GM21786 (cell line): Measurements from ENCODE around the gene GBF1.

ENCODE experiments used
- ATAC-seq: cut with Tn5 transposase; IDR thresholded peaks from one replicate; pipeline ENCODE4 v1.9.1; 2021; ENCODE audit not compliant: unreplicated experiment

Gene GBF1

DNA sequence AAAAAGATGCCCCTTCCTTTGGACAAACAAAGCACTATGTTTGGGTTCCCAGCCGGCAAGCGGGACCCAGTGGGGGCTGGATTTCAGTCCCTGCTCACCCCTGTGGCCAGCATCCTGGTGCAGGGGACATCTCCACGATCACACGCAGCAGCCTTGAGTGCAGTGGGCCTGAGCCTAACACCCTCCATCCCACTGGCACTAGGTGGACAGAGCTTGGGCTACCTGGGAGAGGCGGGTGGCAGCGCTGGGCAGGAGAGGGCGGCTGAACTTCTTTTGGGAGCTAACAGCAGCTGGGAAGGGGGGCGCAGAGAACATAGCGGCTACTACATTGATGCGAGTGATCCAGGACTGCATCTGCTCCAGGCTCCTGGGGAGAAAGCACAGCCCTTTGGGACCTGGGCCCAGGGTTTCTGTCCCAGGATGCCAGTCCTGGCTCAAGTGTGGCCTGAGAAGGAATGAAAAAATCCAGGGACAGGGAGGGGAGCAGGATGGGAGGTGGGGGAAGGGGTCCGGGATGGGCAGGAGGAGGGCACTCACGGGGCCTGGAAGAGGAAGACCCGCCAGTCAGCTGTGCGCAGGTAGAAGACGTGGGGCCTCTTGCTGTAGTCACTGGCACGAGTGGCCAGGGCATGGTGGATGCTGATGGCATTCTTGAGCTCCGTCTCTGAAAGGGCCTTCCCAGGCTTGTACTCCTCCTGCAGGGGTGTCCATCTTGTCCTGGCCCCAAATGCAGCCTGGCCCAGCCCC lies 159.2 kb downstream of the GBF1 start:
- no peak for ATAC-seq

DNA sequence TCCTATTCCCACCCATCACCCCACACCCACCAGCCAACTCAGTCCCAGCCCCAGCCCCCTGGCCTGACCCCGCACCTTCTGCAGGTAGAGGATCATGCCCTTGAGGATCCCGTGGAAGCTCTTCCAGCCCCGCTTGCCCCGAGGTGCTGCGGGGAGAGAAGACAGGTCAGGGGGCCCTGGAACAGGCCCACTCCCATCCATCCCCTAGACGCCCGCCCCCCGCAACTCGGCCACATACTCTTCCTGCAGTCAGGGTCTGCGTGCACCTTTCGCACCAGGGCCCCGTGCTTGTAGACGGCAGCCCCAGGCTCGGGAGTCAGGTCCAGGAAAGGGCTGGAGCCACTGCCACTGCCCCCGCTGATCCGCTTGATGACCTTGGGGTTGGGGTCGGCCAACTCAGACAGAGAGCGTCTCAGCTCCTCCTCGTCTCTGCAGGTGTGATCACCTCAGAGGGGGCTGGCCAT lies 159.8 kb downstream of the GBF1 start:
- ATAC-seq: no peak

DNA sequence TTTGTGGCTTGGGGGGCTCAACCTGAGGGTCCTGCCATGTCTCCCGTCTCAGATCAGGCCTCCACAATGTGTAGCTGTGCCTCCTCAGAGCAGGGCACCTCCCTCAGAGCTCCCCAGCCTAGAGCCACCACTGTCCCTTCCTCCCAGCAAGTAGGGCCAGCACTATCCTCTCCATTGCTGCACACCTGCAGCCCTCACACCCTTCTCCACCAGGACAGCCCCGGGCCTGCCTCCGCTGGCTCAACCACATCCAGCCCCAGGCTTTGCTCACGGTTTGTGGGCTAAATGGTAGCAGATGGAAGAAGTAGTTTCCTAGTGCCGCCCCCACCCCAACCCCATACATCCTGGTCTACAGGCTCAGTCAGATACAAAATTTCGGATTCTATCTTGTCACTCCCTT lies 160.3 kb downstream of the GBF1 start:
- no peak for ATAC-seq

DNA sequence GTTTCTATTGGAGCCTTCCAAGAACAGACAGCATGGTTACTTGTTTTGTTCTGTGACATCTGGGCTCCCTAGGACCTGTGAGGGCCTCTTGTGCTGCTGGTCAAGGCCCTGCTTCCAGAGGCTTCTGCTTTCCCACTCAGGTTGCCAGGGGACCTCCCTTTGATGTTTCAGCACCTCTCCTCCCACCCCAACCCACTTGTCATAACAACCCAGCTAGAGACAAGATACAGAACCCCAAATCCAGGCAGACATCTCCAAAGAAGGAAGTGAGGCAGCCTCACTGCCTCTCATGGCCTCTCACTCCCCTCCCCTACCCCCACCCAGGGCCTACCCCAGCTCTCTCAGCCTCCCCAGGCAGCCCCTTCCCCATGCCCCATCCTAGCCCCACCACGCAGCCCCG lies 161.5 kb downstream of the GBF1 start:
- no peak for ATAC-seq

DNA sequence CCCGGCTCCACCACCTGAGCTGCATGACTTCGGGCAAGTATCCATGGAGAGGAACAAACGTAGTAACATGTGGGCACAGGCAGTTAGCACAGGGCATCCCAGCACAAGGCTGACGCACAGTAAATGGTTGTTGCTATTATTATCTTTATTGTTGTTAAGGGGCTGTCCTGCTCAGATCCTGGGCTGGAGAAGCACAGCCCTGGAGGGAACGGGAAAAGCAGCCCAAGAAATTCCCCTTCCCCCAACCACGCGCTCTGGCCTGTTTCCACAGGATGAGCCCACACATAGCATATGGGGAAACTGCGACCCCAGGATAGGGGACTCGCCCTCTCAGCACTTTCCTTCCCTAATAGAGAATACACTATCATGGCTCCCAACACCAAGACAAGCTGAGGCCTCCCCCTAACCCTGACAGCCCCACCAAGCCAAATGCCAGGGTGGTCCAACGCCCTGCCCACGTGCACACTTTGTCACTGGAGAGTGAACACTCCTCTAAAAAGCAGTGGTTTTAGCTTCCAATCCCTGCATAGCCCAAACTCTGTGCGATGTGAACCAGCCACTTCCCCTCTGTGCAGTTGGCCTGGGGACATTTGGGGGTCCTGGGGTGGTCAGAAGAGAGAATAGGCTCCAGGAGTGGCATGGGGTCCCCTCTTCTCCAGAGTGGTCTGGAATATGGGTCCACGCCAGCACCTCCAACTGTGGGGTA lies 162.2 kb downstream of the GBF1 start:
- no peak for ATAC-seq

DNA sequence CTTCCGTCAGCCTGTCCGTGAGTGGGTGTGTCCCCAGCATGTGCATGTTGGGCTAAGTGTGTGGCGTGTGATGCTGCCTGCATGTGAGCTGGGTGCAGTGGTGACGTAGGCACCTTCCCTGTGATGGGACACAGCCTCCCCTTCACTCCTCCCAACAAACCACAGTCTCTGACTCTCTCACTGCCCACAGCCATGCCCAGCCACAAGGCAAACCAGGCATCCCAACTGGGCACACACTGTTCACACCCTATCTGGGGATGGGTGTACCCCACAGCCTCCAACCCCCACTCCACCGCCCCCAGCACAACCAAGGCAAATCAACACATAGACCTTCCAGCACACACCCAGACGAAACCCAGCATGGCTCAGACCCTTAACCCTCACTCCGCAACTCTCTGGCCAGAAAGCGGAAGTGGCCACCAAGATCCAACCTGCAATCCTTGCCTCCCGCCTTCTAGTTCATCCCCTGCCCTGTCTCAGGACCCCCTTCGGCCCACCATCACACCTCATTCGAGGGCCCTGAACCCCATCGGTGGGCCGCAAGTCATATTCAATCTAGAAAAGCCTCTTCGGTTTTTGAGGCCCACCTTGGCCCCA lies 162.9 kb downstream of the GBF1 start:
- no peak for ATAC-seq

DNA sequence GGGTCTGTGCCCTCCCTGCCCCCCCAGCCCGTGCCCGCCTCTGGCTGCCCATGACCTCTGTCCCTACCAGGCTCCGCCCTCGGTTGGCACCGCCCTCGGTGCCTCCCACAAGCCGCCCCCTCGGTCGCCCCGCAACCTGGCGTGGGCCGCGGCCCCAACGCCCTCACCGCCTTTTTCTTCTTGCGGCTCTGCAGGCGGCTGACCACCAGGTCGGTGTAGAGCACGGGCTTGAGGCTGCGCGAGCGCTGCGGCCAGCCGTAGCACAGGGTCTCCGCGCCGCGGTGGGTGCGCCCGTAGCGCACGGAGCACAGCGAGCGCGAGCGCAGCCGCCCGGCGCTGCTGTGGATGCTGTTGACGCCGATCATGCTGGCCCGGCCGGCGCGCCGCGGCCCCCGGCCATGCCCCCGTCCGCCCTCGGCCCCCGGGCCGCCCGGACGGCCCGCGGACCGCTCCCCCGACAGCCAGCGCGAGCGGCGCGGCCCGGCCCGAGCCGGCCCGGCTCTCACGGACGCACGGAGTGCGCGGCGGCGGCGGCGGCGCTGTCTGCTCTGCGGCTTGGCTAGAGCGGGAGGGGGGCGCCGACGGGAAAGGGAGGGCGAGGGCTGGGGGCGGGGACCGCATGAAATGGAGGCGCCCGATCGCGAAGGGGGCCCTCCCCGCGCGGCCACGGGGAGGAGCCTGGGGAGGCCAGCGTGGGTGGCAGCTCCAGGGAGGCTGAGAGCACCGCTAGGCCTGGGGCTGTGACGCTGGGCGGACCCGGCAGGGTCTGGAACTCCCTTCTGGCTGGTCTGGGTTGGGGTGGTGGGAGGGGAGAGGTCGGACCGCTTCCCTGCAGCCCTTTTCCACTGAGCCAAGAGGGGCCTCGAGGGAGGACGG lies 163.6 kb downstream of the GBF1 start:
- ATAC-seq: no peak

DNA sequence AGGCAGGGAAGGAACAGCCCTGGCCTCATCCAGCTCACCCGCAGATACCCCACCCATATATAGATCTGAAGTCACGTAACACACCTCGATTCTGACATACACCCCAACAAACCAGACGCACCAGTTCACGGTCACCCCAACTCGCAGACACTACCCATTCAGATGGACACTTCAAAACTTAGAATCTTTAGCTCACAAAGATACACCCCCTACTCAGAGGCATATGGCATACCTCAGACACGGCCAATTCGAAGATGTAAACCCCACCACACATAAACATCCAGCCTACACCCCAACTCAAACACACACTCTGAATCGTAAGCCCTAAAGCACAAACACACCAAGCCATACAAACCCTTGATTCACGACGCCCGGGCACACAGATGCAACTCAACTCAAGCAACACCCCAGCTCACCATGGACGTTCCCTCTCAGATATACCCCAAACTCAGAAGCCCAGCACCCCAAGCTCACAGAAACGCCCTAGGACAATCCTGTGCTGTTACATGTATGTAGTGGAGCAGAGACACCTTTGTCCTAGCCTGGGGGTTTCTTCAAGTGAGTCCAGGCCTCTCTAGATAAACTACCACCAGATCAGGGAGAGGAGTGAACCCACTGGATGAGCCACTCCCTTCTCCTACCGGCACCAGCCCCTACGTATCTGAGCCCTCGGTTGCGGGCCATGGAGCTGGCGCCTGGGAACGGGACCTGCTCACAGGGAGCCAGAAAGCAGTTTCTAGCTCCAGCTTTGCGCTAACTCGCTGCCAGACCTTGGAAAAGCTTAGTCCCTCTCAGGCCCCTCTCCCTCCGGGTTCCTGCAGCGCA lies 164.5 kb downstream of the GBF1 start:
- ATAC-seq: no peak

DNA sequence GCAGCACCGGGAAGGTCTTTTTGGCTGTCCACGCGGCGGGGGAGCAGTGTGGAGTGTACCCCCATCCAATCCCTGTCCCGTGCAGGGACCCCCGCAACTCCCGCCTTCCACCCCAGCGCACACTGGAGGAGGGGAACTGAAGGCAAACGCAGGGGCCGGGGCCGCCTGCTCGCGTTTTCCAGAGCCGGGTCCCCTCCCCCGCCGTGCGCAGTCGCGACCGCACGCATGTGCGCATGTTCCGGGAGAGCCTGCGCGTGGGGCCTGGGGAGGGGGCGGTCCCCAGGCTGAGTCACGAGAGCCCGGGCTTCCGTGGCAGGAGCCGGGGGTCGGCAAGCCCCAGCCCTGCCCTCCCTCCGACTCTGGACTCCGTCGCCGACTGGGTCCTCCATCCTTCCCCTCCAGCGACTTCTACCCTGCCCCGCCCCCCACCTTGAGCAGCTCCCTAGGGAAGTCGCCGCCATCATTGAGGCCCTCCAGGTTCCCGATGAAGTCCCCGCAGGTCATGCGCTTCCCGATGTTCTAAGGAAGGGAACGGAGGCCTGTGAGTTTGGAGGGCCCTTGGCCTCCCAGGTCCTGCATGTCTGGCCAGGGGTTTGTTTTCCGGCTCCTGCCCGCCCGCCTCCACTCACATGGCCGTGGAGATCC lies 165.2 kb downstream of the GBF1 start:
- no peak for ATAC-seq

DNA sequence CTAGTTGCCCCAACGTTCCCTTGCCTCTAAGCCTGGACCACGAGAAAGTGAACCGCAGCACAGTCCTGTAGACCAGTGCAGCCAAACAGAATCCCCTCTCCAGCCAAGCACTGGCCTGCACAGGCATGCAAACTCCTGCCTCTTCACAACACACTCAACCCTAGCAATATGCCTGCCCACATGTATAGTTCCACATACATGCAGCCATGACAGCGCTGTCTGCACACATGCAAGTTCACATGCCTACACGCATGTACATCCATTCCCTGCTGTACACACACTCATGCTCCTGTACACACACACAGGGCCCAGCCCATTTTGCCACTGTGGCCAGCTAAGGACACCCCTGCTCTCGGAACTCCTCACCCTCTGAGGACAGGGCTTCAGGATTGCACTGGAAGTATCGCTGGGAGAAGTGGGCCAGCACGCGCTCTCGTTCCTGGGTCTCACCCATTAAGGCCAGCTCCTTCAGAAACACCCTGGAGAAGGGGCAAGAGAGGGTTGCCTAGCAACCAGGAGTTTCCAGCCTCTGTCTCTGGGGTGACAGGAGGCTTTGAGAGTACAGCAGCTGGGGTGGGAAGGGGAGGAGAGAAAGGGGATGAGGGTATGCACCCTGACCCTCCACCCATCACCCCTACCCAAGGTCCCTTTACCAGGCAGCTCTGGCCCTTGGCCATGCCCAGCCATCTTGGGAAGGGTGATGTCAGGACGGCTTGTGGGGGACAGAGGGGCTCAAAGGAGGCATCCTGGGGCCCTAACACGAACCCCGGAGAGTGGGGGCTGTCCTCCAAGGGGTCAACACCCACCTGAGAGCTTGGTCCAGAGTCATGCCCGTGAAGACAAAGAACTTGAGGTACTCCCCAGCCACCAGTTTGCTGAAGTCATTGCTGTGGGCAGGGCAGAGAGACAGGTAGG lies 166.3 kb downstream of the GBF1 start:
- no peak for ATAC-seq

DNA sequence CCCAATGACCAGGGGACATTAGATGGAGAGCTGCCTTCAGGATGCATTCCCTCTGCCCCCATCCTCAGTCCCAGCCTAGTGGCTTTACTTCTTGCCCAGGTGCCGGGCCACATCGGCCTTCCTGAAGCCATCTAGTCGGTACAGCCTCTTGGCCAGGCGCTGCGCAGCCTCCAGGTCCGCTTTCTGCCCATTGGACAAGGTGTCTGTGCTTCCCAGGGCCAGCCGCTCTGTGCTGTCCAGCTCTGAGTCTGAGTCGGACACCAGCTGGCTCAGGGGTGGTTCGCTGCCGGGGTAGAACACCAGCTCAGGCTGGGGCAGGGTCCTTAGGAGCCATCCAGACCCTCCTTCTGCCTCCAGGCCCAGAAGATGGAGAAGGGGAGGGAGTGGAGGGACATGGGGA lies 167.0 kb downstream of the GBF1 start:
- no peak for ATAC-seq

DNA sequence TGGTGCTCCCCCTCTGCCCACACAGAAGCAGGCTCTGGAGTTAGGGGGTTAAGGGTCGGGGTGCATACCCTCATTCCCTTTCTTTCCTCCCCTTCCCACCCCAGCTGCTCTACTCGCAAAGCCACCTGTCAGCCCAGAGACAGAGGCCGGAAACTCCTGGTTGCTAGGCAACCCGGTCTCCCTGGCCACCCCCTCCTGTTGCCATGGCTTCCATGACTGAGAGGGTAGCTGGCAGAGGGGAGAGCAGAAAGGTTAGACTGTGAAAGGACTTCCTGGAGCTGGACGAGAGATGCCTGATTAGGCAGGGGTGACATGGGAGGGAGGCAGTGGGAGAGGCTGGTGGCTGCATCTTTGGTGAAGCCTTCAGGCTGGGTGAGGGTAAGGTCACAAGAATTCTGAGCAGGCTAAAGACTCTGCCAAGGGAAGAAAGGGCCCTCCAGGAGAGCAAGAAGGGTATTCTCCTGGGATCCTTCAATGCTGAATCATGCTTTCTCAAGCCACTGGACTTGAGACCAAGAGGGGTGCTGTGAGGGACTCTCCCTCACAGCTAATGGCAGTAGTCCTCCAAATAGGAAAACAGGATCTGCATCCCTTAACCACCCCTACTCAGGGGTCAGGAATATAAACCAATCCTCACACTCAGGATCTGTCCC lies 167.8 kb downstream of the GBF1 start:
- ATAC-seq: no peak

DNA sequence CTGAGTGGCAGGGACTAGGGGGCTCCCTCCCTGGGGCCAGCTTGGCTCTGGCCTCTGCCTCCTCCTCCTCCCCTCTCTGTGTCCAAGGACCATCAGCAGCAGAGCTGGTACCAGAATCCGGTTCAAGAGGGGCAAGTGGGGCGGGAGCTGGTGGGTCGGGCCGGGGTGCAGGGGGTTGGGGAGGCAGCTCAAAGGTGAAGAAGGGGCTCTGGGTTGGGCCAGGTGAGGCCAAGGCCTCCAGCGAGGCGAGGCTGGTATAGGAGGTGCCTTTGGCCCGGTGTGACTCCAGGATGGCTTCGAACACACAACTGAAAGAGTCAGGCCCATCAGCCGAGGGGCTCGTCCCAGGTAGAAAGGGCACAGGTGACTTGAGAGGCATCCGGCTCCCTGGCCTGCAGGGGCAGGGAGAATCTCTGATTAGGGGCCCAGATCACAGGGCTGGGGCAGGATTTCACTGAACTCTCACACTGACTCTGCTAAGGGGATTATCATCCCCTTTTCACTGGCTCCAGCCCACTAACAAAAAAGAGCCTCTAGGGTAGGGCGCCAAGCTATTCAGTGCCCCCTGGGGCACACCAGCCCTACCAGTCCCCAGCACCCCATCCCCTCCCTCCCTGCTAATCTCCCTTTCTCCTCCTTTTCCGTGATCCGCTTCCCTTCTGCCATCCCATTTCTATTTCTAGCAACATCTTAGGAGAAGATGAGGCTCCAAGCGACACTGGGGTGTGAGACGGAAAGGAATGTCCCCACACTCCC lies 168.7 kb downstream of the GBF1 start:
- ATAC-seq: no peak

DNA sequence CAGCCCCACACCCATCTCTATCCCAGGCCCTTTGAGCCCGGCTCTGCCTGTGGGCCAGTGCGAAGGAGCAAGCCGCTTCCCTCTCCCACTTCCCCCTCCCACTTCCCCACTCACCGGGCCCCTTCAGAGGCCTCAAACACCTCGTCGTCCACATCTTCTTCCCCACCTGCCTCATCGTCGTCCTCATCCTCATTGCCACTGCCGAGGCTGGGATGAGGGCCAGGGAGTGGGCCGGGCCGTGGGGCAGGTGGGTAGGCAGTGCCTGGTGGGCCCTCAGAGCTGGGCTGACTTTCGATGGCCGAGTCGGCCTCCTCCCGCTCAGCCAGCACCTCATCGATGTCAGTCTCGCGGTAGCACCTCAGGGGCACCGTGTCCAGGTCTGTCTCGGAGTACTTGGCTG lies 169.4 kb downstream of the GBF1 start:
- no peak for ATAC-seq

DNA sequence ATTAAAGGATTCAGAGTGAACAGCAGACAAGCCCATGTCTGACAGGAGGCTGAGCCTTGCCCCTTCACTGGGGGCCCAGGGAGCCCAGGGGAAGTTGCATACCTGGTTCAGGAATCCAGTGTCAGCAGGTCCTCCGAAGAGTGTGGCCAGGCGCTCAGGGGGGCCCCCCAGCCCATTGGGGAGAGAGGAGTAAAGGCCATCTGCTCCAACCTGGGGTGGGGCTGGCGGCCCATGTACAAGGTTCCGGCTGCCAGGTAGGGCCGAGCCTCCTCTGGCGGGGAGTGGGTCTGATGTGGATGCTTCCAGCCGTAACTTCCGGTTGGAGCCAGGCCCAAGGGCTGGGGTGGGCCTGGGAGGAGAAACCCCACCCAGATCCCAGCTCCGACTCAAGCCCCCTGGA lies 171.0 kb downstream of the GBF1 start:
- no peak for ATAC-seq

DNA sequence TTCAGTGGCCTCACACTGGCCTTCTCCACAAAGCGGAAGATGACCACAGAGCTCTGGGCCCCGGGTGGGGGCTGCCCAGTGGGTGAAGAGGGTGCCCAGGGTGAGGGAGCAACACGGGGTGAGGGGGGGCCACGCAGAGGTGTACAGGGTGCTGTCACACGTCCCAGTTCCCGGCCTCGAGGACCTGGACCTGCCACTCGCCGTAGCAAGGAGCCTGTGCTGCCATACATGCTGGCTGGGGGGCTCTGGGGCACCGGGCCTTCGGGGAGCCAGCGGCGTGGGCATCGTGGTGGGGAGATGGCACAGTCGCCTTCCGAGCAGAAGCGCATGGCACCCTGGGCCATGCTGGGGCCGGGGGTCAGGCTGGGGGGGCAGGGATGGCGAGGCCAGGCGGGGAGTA lies 171.4 kb downstream of the GBF1 start:
- no peak for ATAC-seq

DNA sequence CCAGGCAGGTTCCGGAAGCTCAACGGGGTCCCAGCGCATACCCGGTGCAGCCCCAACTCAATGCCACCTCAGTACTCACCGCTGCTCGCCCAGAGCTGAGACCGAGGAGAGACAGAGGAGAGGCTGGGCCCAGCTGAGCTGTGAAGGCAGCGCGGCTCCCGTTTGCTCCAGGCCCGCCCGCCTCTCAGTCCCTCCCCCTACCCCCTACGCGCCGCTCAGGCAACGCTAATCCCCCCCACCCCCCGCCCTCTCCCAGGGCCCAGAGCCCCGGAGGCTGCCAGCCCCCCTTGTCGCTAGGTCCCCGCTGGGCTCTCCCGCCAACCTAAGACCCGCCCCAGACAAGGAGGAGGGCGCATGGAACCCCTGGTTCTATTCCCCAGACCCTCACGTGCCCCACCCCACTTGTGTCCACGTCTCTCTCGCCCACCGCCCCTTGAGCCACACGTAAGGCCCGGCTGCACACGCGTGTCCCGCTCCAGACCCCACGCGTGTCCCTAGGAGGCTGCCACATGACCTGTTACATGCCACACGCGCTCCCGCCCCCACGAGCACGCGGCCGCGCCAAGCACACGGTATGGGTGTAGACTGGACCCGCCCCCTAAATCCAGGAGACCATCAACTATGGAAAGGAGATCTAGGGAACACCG lies 173.4 kb downstream of the GBF1 start, which contains the start of gene PSD:
TSS of gene PSD (minus strand) at position 164 of the 647 bp plus-strand sequence. CDS start 1,747 bp downstream, outside the sequence.
- ATAC-seq: no peak
